Measurements from ENCODE around the gene GPR21.

GPR21 gene

DNA sequence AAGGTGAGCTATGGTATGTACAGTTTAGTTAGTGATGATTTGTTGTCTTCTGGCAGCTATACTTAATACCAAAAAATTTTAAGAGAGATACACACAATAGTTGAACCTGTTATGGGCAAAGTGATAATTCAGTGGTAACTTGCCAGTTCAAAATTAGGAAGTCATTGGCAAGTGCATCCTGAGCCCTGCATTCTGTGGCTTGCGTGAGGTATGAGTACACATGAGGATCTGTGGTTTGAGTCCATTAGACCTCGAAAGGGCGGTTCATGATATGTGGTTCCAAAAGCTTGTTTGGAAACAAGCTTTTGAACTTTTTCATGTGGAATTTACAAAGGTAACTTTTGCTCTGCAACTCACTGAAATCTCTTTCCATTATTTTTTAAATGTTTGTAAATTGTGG lies 47.0 kb downstream of the GPR21 start:
- no peaks in the 10 kb centered on the region for H3K9me3 Mint-ChIP-seq
- H3K36me3 Mint-ChIP-seq (ENCODE audit: low read depth) = peaks cover 34% of the 10 kb centered on the region
- H3K4me3 Mint-ChIP-seq = no peak overlapping the region
- TF ChIP-seq, protein P1, sequence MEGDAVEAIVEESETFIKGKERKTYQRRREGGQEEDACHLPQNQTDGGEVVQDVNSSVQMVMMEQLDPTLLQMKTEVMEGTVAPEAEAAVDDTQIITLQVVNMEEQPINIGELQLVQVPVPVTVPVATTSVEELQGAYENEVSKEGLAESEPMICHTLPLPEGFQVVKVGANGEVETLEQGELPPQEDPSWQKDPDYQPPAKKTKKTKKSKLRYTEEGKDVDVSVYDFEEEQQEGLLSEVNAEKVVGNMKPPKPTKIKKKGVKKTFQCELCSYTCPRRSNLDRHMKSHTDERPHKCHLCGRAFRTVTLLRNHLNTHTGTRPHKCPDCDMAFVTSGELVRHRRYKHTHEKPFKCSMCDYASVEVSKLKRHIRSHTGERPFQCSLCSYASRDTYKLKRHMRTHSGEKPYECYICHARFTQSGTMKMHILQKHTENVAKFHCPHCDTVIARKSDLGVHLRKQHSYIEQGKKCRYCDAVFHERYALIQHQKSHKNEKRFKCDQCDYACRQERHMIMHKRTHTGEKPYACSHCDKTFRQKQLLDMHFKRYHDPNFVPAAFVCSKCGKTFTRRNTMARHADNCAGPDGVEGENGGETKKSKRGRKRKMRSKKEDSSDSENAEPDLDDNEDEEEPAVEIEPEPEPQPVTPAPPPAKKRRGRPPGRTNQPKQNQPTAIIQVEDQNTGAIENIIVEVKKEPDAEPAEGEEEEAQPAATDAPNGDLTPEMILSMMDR (IDR thresholded peaks at IDR 0.05) = no peak
- DNase-seq = no peak
- peaks cover 24% of the 10 kb centered on the region for H3K4me1 Mint-ChIP-seq
- H3K27ac Mint-ChIP-seq = no peak overlapping the region
- no peaks in the 10 kb centered on the region for H3K27me3 Mint-ChIP-seq (ENCODE audit: low read depth, poor library complexity)

DNA sequence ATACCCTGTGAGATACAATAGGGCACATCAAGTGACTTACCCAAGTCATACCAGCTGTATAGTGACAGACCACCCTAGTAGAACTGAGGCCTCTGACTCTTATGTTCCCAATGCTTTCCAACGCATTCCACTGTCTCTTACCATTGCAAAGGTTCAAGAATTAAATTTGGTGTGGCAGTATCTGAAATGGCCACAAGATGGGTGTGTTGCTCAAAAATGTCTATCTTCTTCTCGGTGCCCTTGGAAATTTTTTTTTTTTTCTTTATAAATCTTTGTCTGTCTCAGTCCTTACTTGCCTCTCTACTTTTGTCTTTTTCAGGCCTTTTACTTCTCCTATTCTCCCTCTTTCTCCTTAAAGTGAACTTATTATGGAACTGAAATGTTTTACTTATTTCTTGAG lies 48.4 kb downstream of the GPR21 start:
- H3K4me1 Mint-ChIP-seq = peaks cover 24% of the 10 kb centered on the region
- peak; percentile 26 for DNase-seq
- TF ChIP-seq, protein P1 (IDR thresholded peaks at IDR 0.05) = peak; percentile 62
- no peaks in the 10 kb centered on the region for H3K9me3 Mint-ChIP-seq
- no peak overlapping the region for H3K27ac Mint-ChIP-seq
- peaks cover 38% of the 10 kb centered on the region for H3K36me3 Mint-ChIP-seq (ENCODE audit: low read depth)
- H3K4me3 Mint-ChIP-seq = no peak overlapping the region
- no peaks in the 10 kb centered on the region for H3K27me3 Mint-ChIP-seq (ENCODE audit: low read depth, poor library complexity)

- H3K4me3 Mint-ChIP-seq = no peak overlapping the region
- peaks cover 24% of the 10 kb centered on the region for H3K4me1 Mint-ChIP-seq
- no peak overlapping the region for H3K27ac Mint-ChIP-seq
- TF ChIP-seq, protein P1 (IDR thresholded peaks at IDR 0.05) = no peak
- DNase-seq = no peak
- H3K27me3 Mint-ChIP-seq (ENCODE audit: low read depth, poor library complexity) = no peaks in the 10 kb centered on the region
- peaks cover 41% of the 10 kb centered on the region for H3K36me3 Mint-ChIP-seq (ENCODE audit: low read depth)
- no peaks in the 10 kb centered on the region for H3K9me3 Mint-ChIP-seq
These were observed 50.2 kb downstream of the GPR21 start for GRCh38 chr9:123083680-123084079.

- H3K4me1 Mint-ChIP-seq = peaks cover 24% of the 10 kb centered on the region
These were observed 50.8 kb downstream of the GPR21 start for GRCh38 chr9:123084256-123084655.

More at GRCh38 chr9:123084256-123084655, 50.8 kb downstream of the GPR21 start:
- Mint-ChIP-seq H3K9me3 (no peaks in the 10 kb centered on the region), H3K4me3 (no peak overlapping the region), H3K27me3 (ENCODE audit: low read depth, poor library complexity) (no peaks in the 10 kb centered on the region), H3K36me3 (ENCODE audit: low read depth) (peaks cover 37% of the 10 kb centered on the region), H3K27ac (peak overlapping the region; percentile 35)
- TF ChIP-seq, protein P1 (IDR thresholded peaks at IDR 0.05) = no peak
- DNase-seq = no peak
